Activated CD8-positive, alpha-beta memory T cell treated with anti-CD3 and anti-CD28 coated beads for 48 hours (primary cell): ENCODE results near the gene OPA3.
"Not testable (repeated sequence)": the region's sequence is repeated elsewhere in the genome, so short reads cannot be mapped to it uniquely, and the experiment has no call there.

Experiments used
- DNase-seq, 3 experiments: peaks; one replicate each; pipeline ENCODE4 v3.0.0-alpha.2; 2020; ENCODE audit warnings: low read depth in 2 of 3, low spot score in 2 of 3

The OPA3 gene

DNA sequence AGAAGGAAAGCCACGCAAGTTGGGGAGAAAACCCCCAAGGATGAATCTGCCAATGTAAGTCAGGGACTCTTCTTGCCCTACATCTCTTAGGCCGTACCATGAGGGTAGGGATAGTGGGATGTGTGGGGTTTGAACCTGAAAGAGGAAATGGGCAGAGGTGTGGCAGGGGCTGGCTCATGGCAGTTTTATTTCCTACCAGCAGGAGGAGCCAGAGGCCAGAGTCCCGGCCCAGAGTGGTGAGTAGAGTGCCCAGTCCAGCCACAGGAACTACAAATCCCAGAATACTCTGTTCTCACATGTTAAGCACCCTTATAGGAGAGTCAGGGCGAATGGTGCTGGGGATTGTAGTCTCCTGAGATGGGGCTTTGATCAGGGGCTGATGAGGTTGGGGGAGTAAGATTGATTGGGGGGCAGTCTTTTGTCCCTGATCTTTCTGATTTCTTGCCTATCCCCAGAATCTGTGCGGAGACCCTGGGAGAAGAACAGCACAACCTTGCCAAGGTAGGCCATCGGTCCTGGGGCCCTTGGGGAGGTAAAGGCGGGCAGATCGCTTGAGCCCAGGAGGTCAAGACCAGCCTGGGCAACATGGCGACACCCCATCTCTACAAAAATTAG, 60.9 kb downstream of the OPA3 start:
- peak in 2 of 3 experiments; percentile 45 to 48 for DNase-seq

DNA sequence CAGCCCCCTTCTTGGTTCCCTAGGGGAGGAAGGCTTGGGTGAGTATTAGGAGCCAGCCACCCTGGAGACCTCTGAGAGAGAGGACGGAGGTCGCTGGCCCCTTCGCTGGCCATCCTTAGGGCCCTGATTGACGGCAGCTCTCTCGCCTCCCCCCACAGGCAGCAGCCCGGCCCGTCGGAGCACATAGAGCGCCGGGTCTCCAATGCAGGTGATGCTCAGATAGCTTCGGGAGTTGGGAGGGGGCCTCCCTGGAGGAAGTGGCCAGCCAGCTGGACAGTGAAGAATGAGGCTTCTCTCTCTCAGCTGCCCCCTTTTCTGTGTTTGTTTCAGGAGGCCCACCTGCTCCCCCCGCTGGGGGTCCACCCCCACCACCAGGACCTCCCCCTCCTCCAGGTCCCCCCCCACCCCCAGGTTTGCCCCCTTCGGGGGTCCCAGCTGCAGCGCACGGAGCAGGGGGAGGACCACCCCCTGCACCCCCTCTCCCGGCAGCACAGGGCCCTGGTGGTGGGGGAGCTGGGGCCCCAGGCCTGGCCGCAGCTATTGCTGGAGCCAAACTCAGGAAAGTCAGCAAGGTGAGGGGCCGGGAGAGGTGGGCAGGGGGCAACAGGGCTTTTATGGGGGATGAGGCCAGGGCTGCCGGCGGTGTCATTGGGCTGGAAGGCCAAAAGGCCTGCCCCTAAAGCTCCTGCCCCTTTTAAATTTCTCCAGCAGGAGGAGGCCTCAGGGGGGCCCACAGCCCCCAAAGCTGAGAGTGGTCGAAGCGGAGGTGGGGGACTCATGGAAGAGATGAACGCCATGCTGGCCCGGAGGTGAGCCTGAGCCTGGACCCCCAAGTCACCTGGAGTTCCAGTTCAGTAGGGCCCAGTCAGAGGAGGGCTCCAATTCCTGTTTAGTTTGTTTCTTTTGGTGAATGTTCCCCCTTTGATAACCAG, 62.3 kb downstream of the OPA3 start:
- no peak for DNase-seq

- no peak for DNase-seq
These were observed 66.2 kb downstream of the OPA3 start for GRCh38 chr19:45518469-45518826.

DNA sequence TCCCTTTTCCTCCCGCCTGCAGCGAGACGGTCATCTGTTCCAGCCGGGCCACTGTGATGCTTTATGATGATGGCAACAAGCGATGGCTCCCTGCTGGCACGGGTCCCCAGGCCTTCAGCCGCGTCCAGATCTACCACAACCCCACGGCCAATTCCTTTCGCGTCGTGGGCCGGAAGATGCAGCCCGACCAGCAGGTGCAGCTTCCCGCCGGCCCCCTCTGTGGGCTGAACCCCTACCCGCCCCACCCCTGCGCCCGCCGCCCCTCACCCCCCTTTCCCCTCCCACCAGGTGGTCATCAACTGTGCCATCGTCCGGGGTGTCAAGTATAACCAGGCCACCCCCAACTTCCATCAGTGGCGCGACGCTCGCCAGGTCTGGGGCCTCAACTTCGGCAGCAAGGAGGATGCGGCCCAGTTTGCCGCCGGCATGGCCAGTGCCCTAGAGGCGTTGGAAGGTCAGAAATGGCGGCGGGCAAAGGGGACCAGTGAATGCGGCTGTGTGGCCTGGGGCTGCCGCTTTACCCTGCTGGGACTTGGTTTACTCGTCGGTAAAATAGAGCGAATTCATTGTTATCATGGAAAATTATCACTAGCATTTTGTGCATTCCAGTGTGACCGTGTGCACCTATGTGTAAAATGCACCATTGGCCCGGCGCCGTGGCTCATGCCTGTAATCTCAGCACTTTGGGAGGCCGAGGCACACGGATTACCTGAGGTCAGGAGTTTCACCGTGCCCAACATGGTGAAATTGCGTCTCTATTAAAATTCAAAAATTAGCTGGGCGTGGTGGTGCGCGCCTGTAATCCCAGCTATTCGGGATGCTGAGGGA, 66.7 kb downstream of the OPA3 start:
- no peak for DNase-seq

GRCh38 chr19:45517238-45517637, 67.4 kb downstream of the OPA3 start:
- no peak for DNase-seq

DNA sequence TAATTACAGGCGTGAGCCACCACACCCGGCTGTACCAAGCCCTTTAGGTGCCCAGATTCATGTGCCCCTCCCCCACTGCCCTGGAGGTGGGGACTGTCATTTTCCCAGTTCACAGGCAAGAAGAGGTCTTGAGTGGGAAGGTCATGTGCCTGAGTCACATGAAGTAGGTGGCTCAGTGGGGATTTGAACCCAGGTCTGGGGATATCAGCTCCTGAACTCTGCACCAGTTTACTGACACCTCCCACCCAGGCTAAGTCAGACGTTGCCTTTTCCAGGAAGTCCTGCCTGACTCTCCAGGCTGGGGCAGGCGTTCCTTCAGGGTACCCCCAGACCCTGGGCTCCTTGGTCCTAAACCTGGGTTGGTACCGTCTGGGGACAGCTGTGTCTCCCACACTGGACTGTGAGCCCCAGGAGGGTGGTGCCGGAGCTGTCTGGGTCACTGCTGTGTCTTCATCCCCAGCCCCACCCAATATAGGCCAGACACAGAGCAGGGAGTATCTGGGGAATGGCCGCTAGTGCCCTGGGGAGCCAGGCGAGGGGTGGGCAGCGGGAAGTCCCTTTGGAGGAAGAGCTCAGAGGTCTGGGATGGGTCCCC, 68.7 kb downstream of the OPA3 start:
- no peak for DNase-seq

GRCh38 chr19:45515081-45515624, 69.4 kb downstream of the OPA3 start:
- DNase-seq = no peak

GRCh38 chr19:45514376-45515051, 70.1 kb downstream of the OPA3 start:
- DNase-seq = no peak

GRCh38 chr19:45512881-45513483, 71.6 kb downstream of the OPA3 start:
- no peak for DNase-seq

DNA sequence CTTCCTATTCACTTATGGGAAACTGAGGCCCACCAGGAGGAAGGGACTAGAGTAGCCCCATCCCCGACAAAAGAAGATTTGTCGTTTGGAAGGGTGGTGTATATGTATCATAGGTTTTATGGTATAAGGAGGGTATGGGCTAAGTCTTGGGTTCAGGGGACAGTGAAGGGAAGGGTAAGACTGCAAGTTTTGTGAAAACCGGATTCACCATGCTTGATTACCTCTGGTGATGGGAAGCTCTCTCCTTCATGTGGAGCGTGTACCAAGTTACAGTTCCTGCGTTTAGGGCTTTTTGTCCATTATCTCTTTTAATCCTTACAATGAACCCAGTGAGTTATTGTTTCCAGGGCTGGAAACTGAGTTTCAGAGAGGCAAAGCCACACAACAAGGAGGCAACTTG, 73.5 kb downstream of the OPA3 start:
- no peak for DNase-seq

- not testable (repeated sequence) for DNase-seq
These were observed 74.2 kb downstream of the OPA3 start for GRCh38 chr19:45510352-45510751.

DNA sequence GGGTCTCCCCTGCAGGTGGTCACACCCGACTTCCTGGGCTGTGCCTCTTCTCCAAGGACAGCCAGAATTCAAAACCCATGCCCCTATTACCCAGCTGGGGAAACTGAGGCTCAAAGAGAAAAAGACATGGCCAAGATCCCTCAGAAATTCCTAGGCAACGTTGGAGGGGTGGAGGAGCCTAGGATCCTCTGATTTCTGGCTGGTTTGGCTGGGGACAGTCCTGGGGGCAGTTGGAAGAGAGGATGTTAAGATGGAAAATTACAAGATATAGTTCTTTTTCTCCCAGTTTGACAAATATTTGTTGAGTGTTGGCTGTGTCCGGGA, 74.9 kb downstream of the OPA3 start:
- DNase-seq = no peak

- DNase-seq = no peak
These were observed 75.5 kb downstream of the OPA3 start for GRCh38 chr19:45508861-45509691.

GRCh38 chr19:45508417-45508860, 76.2 kb downstream of the OPA3 start:
- DNase-seq = no peak

DNA sequence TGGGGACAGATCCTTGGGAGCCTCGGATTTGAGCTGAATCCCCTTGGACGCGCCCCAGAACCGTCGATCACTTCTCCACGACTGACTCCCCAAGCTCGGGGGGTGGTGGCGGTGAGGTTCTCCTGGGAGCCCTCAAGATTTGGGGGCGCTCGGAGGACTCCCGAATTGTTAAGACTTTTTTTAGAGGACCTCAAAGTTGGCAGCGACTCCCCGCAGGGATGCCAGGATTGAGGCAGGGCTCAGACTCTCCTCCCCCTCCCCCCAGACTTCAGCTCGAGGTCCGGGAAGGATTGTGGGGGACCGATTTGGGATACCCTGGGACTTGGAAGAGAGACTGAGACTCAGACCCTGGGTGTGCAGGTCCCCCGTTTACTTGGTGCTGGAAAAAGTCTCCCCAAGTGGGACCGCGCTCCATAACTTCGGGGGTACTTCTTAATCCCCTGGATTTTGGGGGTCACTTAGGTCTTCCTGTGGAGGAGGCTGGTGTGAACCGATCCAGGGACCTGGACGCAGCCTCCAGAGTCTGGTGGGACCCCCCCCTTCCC, 76.7 kb downstream of the OPA3 start:
- DNase-seq = no peak

DNA sequence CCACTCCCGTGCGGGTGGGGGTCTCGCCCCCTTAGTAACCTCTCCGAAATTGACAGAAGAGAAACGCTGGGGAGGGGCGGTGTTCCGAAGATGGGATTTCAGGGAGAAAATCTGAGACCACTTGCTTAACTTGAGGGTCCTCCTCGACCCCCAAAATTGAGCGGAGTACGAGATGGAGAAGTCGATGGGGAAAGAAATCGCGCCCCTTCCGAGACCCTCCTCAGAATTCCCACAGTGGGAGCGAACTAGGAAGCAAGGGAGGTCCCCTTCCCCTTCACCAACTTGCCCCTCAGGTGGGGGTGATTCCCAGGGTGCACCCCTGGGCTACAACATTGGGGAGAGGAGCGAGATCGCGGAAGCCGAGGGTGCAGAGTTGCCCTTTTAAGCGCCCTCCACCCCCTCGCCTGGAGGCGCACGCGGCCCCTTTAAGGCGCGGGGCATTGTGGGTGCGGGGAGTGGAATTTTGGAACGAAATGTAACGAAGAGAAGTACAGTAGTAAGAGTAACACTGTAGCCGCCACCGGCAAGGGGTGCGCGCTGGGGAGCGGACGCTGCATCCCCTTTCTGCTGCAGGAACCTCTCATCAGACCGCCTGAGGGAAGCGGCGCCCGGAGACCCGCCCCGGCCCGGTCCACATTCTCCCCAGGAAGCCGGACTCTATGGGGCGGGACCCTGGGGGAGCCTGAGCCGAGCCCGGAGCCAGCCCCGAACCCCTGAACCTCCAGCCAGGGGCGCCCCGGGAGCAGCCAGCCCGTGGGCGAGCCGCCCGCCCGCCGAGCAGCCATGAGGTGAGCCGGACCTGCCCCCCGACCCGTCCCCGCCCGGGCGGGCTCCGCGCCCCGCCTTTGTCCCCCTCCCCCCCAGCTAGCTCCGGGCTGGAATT, 77.4 kb downstream of the OPA3 start, which contains the start of gene VASP:
VASP (plus strand) TSS at position 491 of the 883 bp plus-strand sequence; CDS start at position 784, 293 bp downstream.
- peak; percentile 72 to 83 (median 82) for DNase-seq

DNA sequence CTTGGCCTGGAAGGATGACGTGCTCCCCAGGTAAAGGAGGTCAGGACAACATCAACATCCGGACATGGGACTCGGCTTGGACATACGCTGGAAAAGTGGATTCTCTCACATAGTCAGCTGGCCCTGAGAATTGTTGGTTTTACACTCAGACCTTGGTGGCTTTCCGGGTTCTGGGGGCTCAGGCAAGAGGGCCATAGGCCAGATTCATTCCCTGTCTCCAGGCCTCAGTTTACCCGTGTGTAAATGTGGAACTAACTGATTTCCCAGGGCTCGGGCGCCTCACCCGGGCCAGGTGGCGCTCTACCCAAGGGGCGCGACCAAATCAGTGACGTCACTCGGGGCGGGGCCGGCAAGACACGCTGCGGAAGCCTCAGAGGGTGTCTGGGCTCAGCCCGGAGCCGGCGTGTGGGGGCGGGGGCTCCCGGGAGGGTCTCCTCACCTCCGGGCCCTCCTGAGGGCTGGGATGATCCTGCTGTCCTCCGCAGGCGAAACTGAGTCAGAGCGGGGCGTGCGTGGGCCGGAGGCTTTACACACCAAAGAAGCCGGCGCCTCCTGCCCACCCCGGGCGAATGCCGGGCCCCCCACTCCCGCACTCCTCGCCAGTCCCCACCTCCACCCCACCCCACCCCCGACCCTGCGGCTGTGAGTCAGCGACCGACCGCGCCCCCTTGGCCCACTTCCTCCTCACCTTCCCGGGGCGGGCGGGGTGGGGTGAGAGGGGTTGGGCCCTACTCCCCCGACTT, 78.2 kb downstream of the OPA3 start:
- DNase-seq = peak; percentile 97 to 99 (median 99)
